Mononuclear cell (primary cell): ENCODE data around the gene LIMS1. TPM values are rescaled to one million over a fixed set of nuclear protein-coding genes. Genes with fewer than 3 reads are reported as not detected.
"Not testable (repeated sequence)": the region's sequence is repeated elsewhere in the genome, so short reads cannot be mapped to it uniquely, and the experiment has no call there.

Experiments
- H3K27me3 ChIP-seq: 2 replicates; pipeline ENCODE4 v1.6.0; 2011; ENCODE audit warnings: low read length, control low read depth; ENCODE audit not compliant: insufficient read depth
- H3K4me1 ChIP-seq: 2 replicates; pipeline ENCODE4 v1.5.1; 2011; ENCODE audit warnings: mild to moderate bottlenecking, low read length, control low read depth; ENCODE audit not compliant: insufficient read depth
- H3K4me3 ChIP-seq: 2 replicates; pipeline ENCODE4 v1.5.1; 2011; ENCODE audit warnings: mild to moderate bottlenecking, low read length, moderate library complexity
- H3K9me3 ChIP-seq: 2 replicates; pipeline ENCODE4 v1.5.1; 2011; ENCODE audit warnings: low read depth, mild to moderate bottlenecking, control low read depth, low read length
- total RNA-seq: library from RNA; depleted of rRNA; stranded (reverse); fragments of >200 nt; gene quantifications from one replicate; pipeline ENCODE4 v1.2.3, GENCODE V29; 2012

Gene LIMS1
- total RNA-seq, 1 donor, result 92.7 TPM

GRCh38 chr2:108662207-108662612 is 127.9 kb downstream of the LIMS1 start:
- H3K4me1 ChIP-seq, H3K9me3 ChIP-seq, H3K27me3 ChIP-seq, H3K4me3 ChIP-seq: not testable (repeated sequence)

GRCh38 chr2:108663346-108663745 is 129.1 kb downstream of the LIMS1 start:
- not testable (repeated sequence) for H3K27me3 ChIP-seq, H3K9me3 ChIP-seq, H3K4me3 ChIP-seq, H3K4me1 ChIP-seq

- not testable (repeated sequence) for H3K9me3 ChIP-seq, H3K4me1 ChIP-seq, H3K27me3 ChIP-seq, H3K4me3 ChIP-seq
Observed at GRCh38 chr2:108664089-108664488, 129.8 kb downstream of the LIMS1 start.

GRCh38 chr2:108664979-108665378 is 130.7 kb downstream of the LIMS1 start:
- H3K4me3 ChIP-seq, H3K4me1 ChIP-seq, H3K9me3 ChIP-seq, H3K27me3 ChIP-seq: not testable (repeated sequence)

GRCh38 chr2:108665975-108666374 is 131.7 kb downstream of the LIMS1 start:
- H3K9me3 ChIP-seq, H3K4me1 ChIP-seq, H3K4me3 ChIP-seq, H3K27me3 ChIP-seq: not testable (repeated sequence)

GRCh38 chr2:108667140-108667539 is 132.9 kb downstream of the LIMS1 start:
- H3K9me3 ChIP-seq, H3K4me1 ChIP-seq, H3K4me3 ChIP-seq, H3K27me3 ChIP-seq: not testable (repeated sequence)

GRCh38 chr2:108670282-108670681 is 136.0 kb downstream of the LIMS1 start:
- not testable (repeated sequence) for H3K9me3 ChIP-seq, H3K4me1 ChIP-seq, H3K4me3 ChIP-seq, H3K27me3 ChIP-seq

- H3K4me3 ChIP-seq, H3K27me3 ChIP-seq, H3K4me1 ChIP-seq, H3K9me3 ChIP-seq: not testable (repeated sequence)
Observed at GRCh38 chr2:108672200-108672805, 138.0 kb downstream of the LIMS1 start.

GRCh38 chr2:108676522-108676921 is 142.3 kb downstream of the LIMS1 start:
- H3K9me3 ChIP-seq, H3K4me1 ChIP-seq, H3K27me3 ChIP-seq, H3K4me3 ChIP-seq: not testable (repeated sequence)

- H3K9me3 ChIP-seq, H3K4me1 ChIP-seq, H3K27me3 ChIP-seq, H3K4me3 ChIP-seq: not testable (repeated sequence)
Observed at GRCh38 chr2:108677239-108677744, 143.0 kb downstream of the LIMS1 start.

GRCh38 chr2:108678198-108678651 is 144.0 kb downstream of the LIMS1 start:
- not testable (repeated sequence) for H3K4me1 ChIP-seq, H3K4me3 ChIP-seq, H3K9me3 ChIP-seq, H3K27me3 ChIP-seq

- not testable (repeated sequence) for H3K4me1 ChIP-seq, H3K27me3 ChIP-seq, H3K9me3 ChIP-seq, H3K4me3 ChIP-seq
Observed at GRCh38 chr2:108680805-108681204, 146.5 kb downstream of the LIMS1 start.

- not testable (repeated sequence) for H3K4me3 ChIP-seq, H3K27me3 ChIP-seq, H3K4me1 ChIP-seq, H3K9me3 ChIP-seq
Observed at GRCh38 chr2:108688818-108689756, 154.8 kb downstream of the LIMS1 start.

GRCh38 chr2:108690001-108690400 is 155.7 kb downstream of the LIMS1 start:
- H3K4me3 ChIP-seq, H3K27me3 ChIP-seq, H3K4me1 ChIP-seq, H3K9me3 ChIP-seq: not testable (repeated sequence)

GRCh38 chr2:108691447-108691846 is 157.2 kb downstream of the LIMS1 start:
- Histone ChIP-seq H3K4me3 (no peak overlapping the region), H3K9me3 (no peaks in the 10 kb centered on the region), H3K4me1 (no peaks in the 10 kb centered on the region), H3K27me3 (no peaks in the 10 kb centered on the region)

GRCh38 chr2:108701208-108701607 is 166.9 kb downstream of the LIMS1 start:
- Histone ChIP-seq H3K27me3 (no peaks in the 10 kb centered on the region), H3K9me3 (no peaks in the 10 kb centered on the region), H3K4me1 (no peaks in the 10 kb centered on the region), H3K4me3 (no peak overlapping the region)
